Measurements from ENCODE around the gene SLC43A2. TPM values are rescaled to one million over a fixed set of nuclear protein-coding genes. Genes with fewer than 3 reads are reported as not detected.

Gene SLC43A2
- total RNA-seq, 1 donor from 2014 or later = 21.9 TPM

- Mint-ChIP-seq H3K27me3 (peaks cover 14% of the 10 kb centered on the region), H3K9me3 (ENCODE audit: low read depth) (no peaks in the 10 kb centered on the region), H3K36me3 (ENCODE audit: insufficient read depth) (no peaks in the 10 kb centered on the region), H3K4me1 (ENCODE audit: low read depth) (peaks cover 24% of the 10 kb centered on the region), H3K4me3 (ENCODE audit: low read depth) (no peak overlapping the region), H3K27ac (no peak overlapping the region)
- no peak for TF ChIP-seq CTCF (IDR thresholded peaks at IDR 0.05; ENCODE audit: unreplicated experiment)
- DNase-seq (ENCODE audit: low spot score, unreplicated experiment) = no peak
These were observed 3.6 kb downstream of the SLC43A2 start for GRCh38 chr17:1625053-1625452.

GRCh38 chr17:1624650-1625049 is 4.0 kb downstream of the SLC43A2 start:
- TF ChIP-seq CTCF (IDR thresholded peaks at IDR 0.05; ENCODE audit: unreplicated experiment) = no peak
- Mint-ChIP-seq H3K27me3 (peaks cover 13% of the 10 kb centered on the region), H3K36me3 (ENCODE audit: insufficient read depth) (no peaks in the 10 kb centered on the region), H3K27ac (no peak overlapping the region), H3K9me3 (ENCODE audit: low read depth) (no peaks in the 10 kb centered on the region), H3K4me1 (ENCODE audit: low read depth) (peaks cover 24% of the 10 kb centered on the region), H3K4me3 (ENCODE audit: low read depth) (no peak overlapping the region)
- DNase-seq (ENCODE audit: low spot score, unreplicated experiment) = no peak

- no peak for TF ChIP-seq CTCF (IDR thresholded peaks at IDR 0.05; ENCODE audit: unreplicated experiment)
- H3K4me1 Mint-ChIP-seq (ENCODE audit: low read depth) = peaks cover 24% of the 10 kb centered on the region
- H3K27ac Mint-ChIP-seq = no peak overlapping the region
- no peak overlapping the region for H3K4me3 Mint-ChIP-seq (ENCODE audit: low read depth)
- no peaks in the 10 kb centered on the region for H3K9me3 Mint-ChIP-seq (ENCODE audit: low read depth)
- no peak for DNase-seq (ENCODE audit: low spot score, unreplicated experiment)
- peaks cover 13% of the 10 kb centered on the region for H3K27me3 Mint-ChIP-seq
- H3K36me3 Mint-ChIP-seq (ENCODE audit: insufficient read depth) = no peaks in the 10 kb centered on the region
These were observed 5.5 kb downstream of the SLC43A2 start for GRCh38 chr17:1623057-1623630.

- Mint-ChIP-seq H3K36me3 (ENCODE audit: insufficient read depth) (no peaks in the 10 kb centered on the region), H3K4me1 (ENCODE audit: low read depth) (peaks cover 19% of the 10 kb centered on the region), H3K27ac (no peak overlapping the region), H3K9me3 (ENCODE audit: low read depth) (no peaks in the 10 kb centered on the region), H3K4me3 (ENCODE audit: low read depth) (no peak overlapping the region), H3K27me3 (peaks cover 5% of the 10 kb centered on the region)
- DNase-seq (ENCODE audit: low spot score, unreplicated experiment) = no peak
- no peak for TF ChIP-seq CTCF (IDR thresholded peaks at IDR 0.05; ENCODE audit: unreplicated experiment)
These were observed 7.2 kb downstream of the SLC43A2 start for GRCh38 chr17:1621273-1621954.

GRCh38 chr17:1620486-1620885 is 8.1 kb downstream of the SLC43A2 start:
- H3K27me3 Mint-ChIP-seq = no peaks in the 10 kb centered on the region

More at GRCh38 chr17:1620486-1620885, 8.1 kb downstream of the SLC43A2 start:
- H3K27ac Mint-ChIP-seq = no peak overlapping the region
- H3K9me3 Mint-ChIP-seq (ENCODE audit: low read depth) = no peaks in the 10 kb centered on the region
- DNase-seq (ENCODE audit: low spot score, unreplicated experiment) = no peak
- TF ChIP-seq CTCF (IDR thresholded peaks at IDR 0.05; ENCODE audit: unreplicated experiment) = no peak
- H3K4me1 Mint-ChIP-seq (ENCODE audit: low read depth) = peaks cover 12% of the 10 kb centered on the region
- no peaks in the 10 kb centered on the region for H3K36me3 Mint-ChIP-seq (ENCODE audit: insufficient read depth)
- no peak overlapping the region for H3K4me3 Mint-ChIP-seq (ENCODE audit: low read depth)

Measured in progenitor cell of endocrine pancreas (in vitro differentiated cells).